HepG2 (cell line): ENCODE results near the gene NGDN.

Experiments used
- HOXA5 ChIP-seq: sonication (generic); formaldehyde crosslinking; IDR thresholded peaks from 2 replicates; pipeline ENCODE4 v1.4.0; 2020; ENCODE audit warnings: missing genetic modification reagents
- JUNB ChIP-seq: sonication (generic); formaldehyde crosslinking; IDR thresholded peaks from 2 replicates; pipeline ENCODE4 v1.8.0; 2022; ENCODE audit warnings: missing genetic modification reagents, mild to moderate bottlenecking, borderline replicate concordance
- MAFF ChIP-seq: IDR thresholded peaks from 2 replicates; pipeline ENCODE4 v1.6.1; 2011; ENCODE audit warnings: low read depth, low read length, improper control_type of control experiment
- NFATC3 ChIP-seq: sonication (generic); formaldehyde crosslinking; IDR thresholded peaks from 2 replicates; pipeline ENCODE4 v1.5.1; 2020; ENCODE audit warnings: mild to moderate bottlenecking, missing genetic modification reagents
- NR2C2 ChIP-seq: sonication (generic); formaldehyde crosslinking; IDR thresholded peaks from 2 replicates; pipeline ENCODE4 v1.4.0; 2020; ENCODE audit warnings: missing genetic modification reagents, mild to moderate bottlenecking, moderate library complexity, borderline replicate concordance
- POLR2AphosphoS5 ChIP-seq: IDR thresholded peaks from 2 replicates; pipeline ENCODE4 v1.6.1; 2012; ENCODE audit warnings: low read depth, low read length
- RAD21 ChIP-seq: fragments of 450-650 bp; formaldehyde crosslinking; IDR thresholded peaks from 2 replicates; pipeline ENCODE4 v1.5.0; 2020; ENCODE audit warnings: mild to moderate bottlenecking
- RFXAP ChIP-seq: sonication (generic); formaldehyde crosslinking; IDR thresholded peaks from 2 replicates; pipeline ENCODE4 v1.4.0; 2020; ENCODE audit warnings: missing genetic modification reagents, borderline replicate concordance
- ZNF317 ChIP-seq: sonication (generic); formaldehyde crosslinking; IDR thresholded peaks from 2 replicates; pipeline ENCODE4 v1.5.0; 2020; ENCODE audit warnings: mild to moderate bottlenecking, missing genetic modification reagents
- TF ChIP-seq, protein P1 (sequence below): IDR thresholded peaks from 2 replicates; pipeline ENCODE4 v1.6.1; 2012; ENCODE audit warnings: inconsistent platforms
- TF ChIP-seq, protein P2 (sequence below): sonication (generic); formaldehyde crosslinking; IDR thresholded peaks from 2 replicates; pipeline ENCODE4 v1.9.0; 2022; ENCODE audit warnings: low read depth, missing genetic modification reagents
- TF ChIP-seq, protein P3 (sequence below), 2 experiments: IDR thresholded peaks; 2 replicates each; pipeline ENCODE4 v1.6.1; 2011 to 2012; ENCODE audit warnings: low read length in 2 of 2, borderline replicate concordance in 1 of 2, low read depth in 1 of 2, mild to moderate bottlenecking in 1 of 2, moderate library complexity in 1 of 2

DNA sequence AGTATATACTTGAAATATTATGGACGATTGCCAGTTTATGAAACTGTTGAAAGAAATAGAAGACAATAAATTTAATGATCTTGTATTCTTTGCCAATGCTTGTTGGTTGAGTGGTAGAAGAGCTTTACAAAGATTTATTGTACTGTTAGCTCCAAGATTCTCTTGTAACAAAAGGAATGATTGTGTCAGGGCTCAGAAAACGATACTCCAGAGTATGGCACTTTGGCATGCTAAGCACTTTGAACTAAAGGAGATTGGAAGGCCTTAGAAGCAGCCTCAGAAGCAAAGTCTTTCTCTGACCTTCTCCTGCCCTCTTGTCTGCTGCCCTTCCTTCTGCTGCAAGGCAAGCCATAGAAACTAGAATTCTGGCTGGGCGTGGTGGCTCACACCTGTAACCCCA lies 4.2 kb upstream of the NGDN start:
- TF ChIP-seq ZNF317 (CRISPR knock-in tag) (no peak), POLR2AphosphoS5 (no peak), RFXAP (CRISPR knock-in tag) (no peak), JUNB (CRISPR knock-in tag) (no peak), HOXA5 (CRISPR knock-in tag) (no peak), RAD21 (CRISPR knock-in tag) (no peak), NFATC3 (CRISPR knock-in tag) (no peak), NR2C2 (CRISPR knock-in tag) (no peak), MAFF (no peak)
- TF ChIP-seq, protein P1, sequence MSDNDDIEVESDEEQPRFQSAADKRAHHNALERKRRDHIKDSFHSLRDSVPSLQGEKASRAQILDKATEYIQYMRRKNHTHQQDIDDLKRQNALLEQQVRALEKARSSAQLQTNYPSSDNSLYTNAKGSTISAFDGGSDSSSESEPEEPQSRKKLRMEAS = no peak
- TF ChIP-seq, protein P2, sequence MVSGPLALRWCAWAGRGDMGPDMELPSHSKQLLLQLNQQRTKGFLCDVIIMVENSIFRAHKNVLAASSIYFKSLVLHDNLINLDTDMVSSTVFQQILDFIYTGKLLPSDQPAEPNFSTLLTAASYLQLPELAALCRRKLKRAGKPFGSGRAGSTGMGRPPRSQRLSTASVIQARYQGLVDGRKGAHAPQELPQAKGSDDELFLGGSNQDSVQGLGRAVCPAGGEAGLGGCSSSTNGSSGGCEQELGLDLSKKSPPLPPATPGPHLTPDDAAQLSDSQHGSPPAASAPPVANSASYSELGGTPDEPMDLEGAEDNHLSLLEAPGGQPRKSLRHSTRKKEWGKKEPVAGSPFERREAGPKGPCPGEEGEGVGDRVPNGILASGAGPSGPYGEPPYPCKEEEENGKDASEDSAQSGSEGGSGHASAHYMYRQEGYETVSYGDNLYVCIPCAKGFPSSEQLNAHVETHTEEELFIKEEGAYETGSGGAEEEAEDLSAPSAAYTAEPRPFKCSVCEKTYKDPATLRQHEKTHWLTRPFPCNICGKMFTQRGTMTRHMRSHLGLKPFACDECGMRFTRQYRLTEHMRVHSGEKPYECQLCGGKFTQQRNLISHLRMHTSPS = no peak
- TF ChIP-seq, protein P3, sequence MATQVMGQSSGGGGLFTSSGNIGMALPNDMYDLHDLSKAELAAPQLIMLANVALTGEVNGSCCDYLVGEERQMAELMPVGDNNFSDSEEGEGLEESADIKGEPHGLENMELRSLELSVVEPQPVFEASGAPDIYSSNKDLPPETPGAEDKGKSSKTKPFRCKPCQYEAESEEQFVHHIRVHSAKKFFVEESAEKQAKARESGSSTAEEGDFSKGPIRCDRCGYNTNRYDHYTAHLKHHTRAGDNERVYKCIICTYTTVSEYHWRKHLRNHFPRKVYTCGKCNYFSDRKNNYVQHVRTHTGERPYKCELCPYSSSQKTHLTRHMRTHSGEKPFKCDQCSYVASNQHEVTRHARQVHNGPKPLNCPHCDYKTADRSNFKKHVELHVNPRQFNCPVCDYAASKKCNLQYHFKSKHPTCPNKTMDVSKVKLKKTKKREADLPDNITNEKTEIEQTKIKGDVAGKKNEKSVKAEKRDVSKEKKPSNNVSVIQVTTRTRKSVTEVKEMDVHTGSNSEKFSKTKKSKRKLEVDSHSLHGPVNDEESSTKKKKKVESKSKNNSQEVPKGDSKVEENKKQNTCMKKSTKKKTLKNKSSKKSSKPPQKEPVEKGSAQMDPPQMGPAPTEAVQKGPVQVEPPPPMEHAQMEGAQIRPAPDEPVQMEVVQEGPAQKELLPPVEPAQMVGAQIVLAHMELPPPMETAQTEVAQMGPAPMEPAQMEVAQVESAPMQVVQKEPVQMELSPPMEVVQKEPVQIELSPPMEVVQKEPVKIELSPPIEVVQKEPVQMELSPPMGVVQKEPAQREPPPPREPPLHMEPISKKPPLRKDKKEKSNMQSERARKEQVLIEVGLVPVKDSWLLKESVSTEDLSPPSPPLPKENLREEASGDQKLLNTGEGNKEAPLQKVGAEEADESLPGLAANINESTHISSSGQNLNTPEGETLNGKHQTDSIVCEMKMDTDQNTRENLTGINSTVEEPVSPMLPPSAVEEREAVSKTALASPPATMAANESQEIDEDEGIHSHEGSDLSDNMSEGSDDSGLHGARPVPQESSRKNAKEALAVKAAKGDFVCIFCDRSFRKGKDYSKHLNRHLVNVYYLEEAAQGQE (IDR thresholded peaks at IDR 0.05; ENCODE audit: borderline replicate concordance in 1 of 2, low read depth in 1 of 2, low read length in 2 of 2) = no peak
